ENCODE measurements around the gene SLC7A6OS. TPM values are rescaled to one million over a fixed set of nuclear protein-coding genes. Genes with fewer than 3 reads are reported as not detected.

The SLC7A6OS gene
- total and polyA plus RNA-seq, 10 of the 15 experiments (the other 5 are each of a cell fraction or from before 2014, with no cell fraction given), result 2.9 to 27.4 (median 16.9) TPM

- FAIRE-seq (no peak), DNase-seq (ENCODE audit: low read depth, low spot score) (no peak), ATAC-seq (no peak)
- Histone ChIP-seq H3K79me2 (ENCODE audit: control insufficient read depth, insufficient read depth, low read length) (no peaks in the 10 kb centered on the region), H3K4me3 (no peak overlapping the region), H3K4me1 (ENCODE audit: control insufficient read depth, insufficient read depth, low read length) (peaks cover 23% of the 10 kb centered on the region), H3K27ac (ENCODE audit: control insufficient read depth, insufficient read depth) (no peak overlapping the region), H3K36me3 (ENCODE audit: control insufficient read depth in 2 of 2, insufficient read depth in 2 of 2, low read length in 1 of 2) (peaks cover 16 to 33% of the 10 kb centered on the region in 2 experiments), H3K9ac (ENCODE audit: control insufficient read depth, insufficient read depth, low read length) (no peak overlapping the region), H3K27me3 (replicated peaks in 1 of 2; ENCODE audit: control insufficient read depth in 2 of 2, insufficient read depth in 2 of 2, low read length in 1 of 2) (no peaks in the 10 kb centered on the region), H3K4me2 (ENCODE audit: control insufficient read depth, insufficient read depth) (no peak overlapping the region), H2AFZ (ENCODE audit: control insufficient read depth, low read depth, low read length) (no peak overlapping the region), H3K9me3 (replicated peaks; ENCODE audit: control insufficient read depth, insufficient read depth, low read length) (no peaks in the 10 kb centered on the region), H4K20me1 (ENCODE audit: control insufficient read depth, insufficient read depth) (no peaks in the 10 kb centered on the region)
- WGBS (ENCODE audit: insufficient coverage, insufficient replicate concordance, low lambda C conversion rate, missing lambda C conversion rate), result 97% methylated on average over 12 of the region's 13 CpGs
- POLR2A ChIA-PET, result no interaction called here
- CTCF ChIA-PET, result no interaction called here
- SMC1A ChIA-PET (ENCODE audit: uncharacterized antibody, unreplicated experiment), result no interaction called here
- TF ChIP-seq, protein P1, sequence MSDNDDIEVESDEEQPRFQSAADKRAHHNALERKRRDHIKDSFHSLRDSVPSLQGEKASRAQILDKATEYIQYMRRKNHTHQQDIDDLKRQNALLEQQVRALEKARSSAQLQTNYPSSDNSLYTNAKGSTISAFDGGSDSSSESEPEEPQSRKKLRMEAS (IDR thresholded peaks at IDR 0.05; ENCODE audit: low read depth, low read length), result no peak
- no peak for TF ChIP-seq ZSCAN29 (IDR thresholded peaks at IDR 0.05)
- no peak for TF ChIP-seq USF1 (IDR thresholded peaks at IDR 0.05; ENCODE audit: borderline replicate concordance, extremely low read length, insufficient read depth, low read depth, low read length)
- TF ChIP-seq TCF7 (IDR thresholded peaks at IDR 0.05; ENCODE audit: borderline replicate concordance), result no peak
- TF ChIP-seq ATF2 (IDR thresholded peaks at IDR 0.05; ENCODE audit: low read length), result no peak
- no peak for TF ChIP-seq ZNF592 (IDR thresholded peaks at IDR 0.05)
- no peak for TF ChIP-seq IRF4 (IDR thresholded peaks at IDR 0.05; ENCODE audit: low read depth, low read length)
- no peak for TF ChIP-seq PAX8 (IDR thresholded peaks at IDR 0.05)
- no peak for TF ChIP-seq CHD1 (IDR thresholded peaks at IDR 0.05; ENCODE audit: low read depth, low read length)
- no peak for TF ChIP-seq NFXL1 (IDR thresholded peaks at IDR 0.05; ENCODE audit: borderline replicate concordance)
- no peak for TF ChIP-seq MXI1 (IDR thresholded peaks at IDR 0.05; ENCODE audit: low read depth, low read length)
- no peak for TF ChIP-seq SUZ12 (IDR thresholded peaks at IDR 0.05; ENCODE audit: unreplicated experiment)
- TF ChIP-seq KDM1A (IDR thresholded peaks at IDR 0.05; ENCODE audit: borderline replicate concordance), result no peak
- TF ChIP-seq SMC3 (IDR thresholded peaks at IDR 0.05; ENCODE audit: borderline replicate concordance, low read length), result no peak
- no peak for TF ChIP-seq ZNF384 (IDR thresholded peaks at IDR 0.05; ENCODE audit: borderline replicate concordance, low read depth, low read length)
- TF ChIP-seq MTA3 (IDR thresholded peaks at IDR 0.05; ENCODE audit: borderline replicate concordance, low read length), result no peak
- TF ChIP-seq, protein P2, sequence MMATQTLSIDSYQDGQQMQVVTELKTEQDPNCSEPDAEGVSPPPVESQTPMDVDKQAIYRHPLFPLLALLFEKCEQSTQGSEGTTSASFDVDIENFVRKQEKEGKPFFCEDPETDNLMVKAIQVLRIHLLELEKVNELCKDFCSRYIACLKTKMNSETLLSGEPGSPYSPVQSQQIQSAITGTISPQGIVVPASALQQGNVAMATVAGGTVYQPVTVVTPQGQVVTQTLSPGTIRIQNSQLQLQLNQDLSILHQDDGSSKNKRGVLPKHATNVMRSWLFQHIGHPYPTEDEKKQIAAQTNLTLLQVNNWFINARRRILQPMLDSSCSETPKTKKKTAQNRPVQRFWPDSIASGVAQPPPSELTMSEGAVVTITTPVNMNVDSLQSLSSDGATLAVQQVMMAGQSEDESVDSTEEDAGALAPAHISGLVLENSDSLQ (IDR thresholded peaks at IDR 0.05), result no peak
- TF ChIP-seq NFIC (IDR thresholded peaks at IDR 0.05; ENCODE audit: low read depth, low read length), result no peak
- TF ChIP-seq YY1 (IDR thresholded peaks at IDR 0.05; ENCODE audit: low read depth, low read length), result no peak
- no TSS peak for BruUV-seq (replicated peaks)
- intact Hi-C loops (cut with micrococcal nuclease; ENCODE audit: unreplicated experiment), result no loop called here
- in situ Hi-C loops (cut with MboI), result no loop called here
- RAD21 ChIA-PET (ENCODE audit: unreplicated experiment), result no interaction called here
Observed at GRCh38 chr16:68358951-68359350, 48.2 kb upstream of the SLC7A6OS start.
